Measurements from ENCODE around the gene PRR9. TPM values are rescaled to one million over a fixed set of nuclear protein-coding genes. Genes with fewer than 3 reads are reported as not detected.

PRR9 gene
- total and polyA plus RNA-seq, 2 experiments from 2014 or later = not detected

GRCh38 chr1:153238527-153238926 is 21.1 kb downstream of the PRR9 start:
- Histone ChIP-seq H3K27ac (no peak overlapping the region), H3K36me3 (no peaks in the 10 kb centered on the region), H3K4me3 (no peak overlapping the region), H3K9me3 (ENCODE audit: low read depth) (no peaks in the 10 kb centered on the region), H3K4me1 (ENCODE audit: low read depth) (no peaks in the 10 kb centered on the region), H3K27me3 (no peaks in the 10 kb centered on the region)
- DNase-seq (ENCODE audit: low read depth in 1 of 2, low spot score in 1 of 2) = peak in 1 of 2 donors; percentile 25
- TF ChIP-seq CTCF (IDR thresholded peaks at IDR 0.05; ENCODE audit: low read depth, low read length) = no peak

DNA sequence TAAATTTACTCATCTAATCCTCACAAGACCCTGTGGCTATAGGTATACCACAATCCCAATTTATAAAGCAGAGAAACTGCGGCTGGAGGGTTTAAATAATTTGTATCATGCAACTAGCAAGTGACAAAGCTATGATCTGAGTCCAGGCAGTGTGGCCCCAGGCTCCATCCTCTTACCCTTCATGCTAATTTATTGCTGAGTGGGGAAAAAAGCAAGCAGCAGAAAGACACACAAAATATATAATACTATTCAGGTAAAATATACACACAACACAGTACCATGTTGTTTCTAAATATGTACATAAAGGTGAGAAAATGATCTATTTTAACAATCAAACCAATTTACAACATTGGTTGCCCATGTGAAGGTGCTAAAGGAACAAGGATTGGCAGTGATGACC is 24.8 kb downstream of the PRR9 start:
- H3K27ac ChIP-seq = no peak overlapping the region
- H3K27me3 ChIP-seq = no peaks in the 10 kb centered on the region
- no peak for DNase-seq (ENCODE audit: low read depth in 1 of 2, low spot score in 1 of 2)

GRCh38 chr1:153245466-153245865 is 28.1 kb downstream of the PRR9 start:
- no peaks in the 10 kb centered on the region for H3K36me3 ChIP-seq
- no peaks in the 10 kb centered on the region for H3K27me3 ChIP-seq
- H3K27ac ChIP-seq = no peak overlapping the region
- H3K9me3 ChIP-seq (ENCODE audit: low read depth) = no peaks in the 10 kb centered on the region
- no peak overlapping the region for H3K4me3 ChIP-seq
- TF ChIP-seq CTCF (IDR thresholded peaks at IDR 0.05; ENCODE audit: low read depth, low read length) = no peak
- H3K4me1 ChIP-seq (ENCODE audit: low read depth) = no peaks in the 10 kb centered on the region
- no peak for DNase-seq (ENCODE audit: low read depth in 1 of 2, low spot score in 1 of 2)

More for the DNA sequence above, 24.8 kb downstream of the PRR9 start:
- H3K9me3 ChIP-seq (ENCODE audit: low read depth) = no peaks in the 10 kb centered on the region
- TF ChIP-seq CTCF (IDR thresholded peaks at IDR 0.05; ENCODE audit: low read depth, low read length) = no peak
- H3K36me3 ChIP-seq = no peaks in the 10 kb centered on the region
- no peak overlapping the region for H3K4me3 ChIP-seq
- no peaks in the 10 kb centered on the region for H3K4me1 ChIP-seq (ENCODE audit: low read depth)

DNA sequence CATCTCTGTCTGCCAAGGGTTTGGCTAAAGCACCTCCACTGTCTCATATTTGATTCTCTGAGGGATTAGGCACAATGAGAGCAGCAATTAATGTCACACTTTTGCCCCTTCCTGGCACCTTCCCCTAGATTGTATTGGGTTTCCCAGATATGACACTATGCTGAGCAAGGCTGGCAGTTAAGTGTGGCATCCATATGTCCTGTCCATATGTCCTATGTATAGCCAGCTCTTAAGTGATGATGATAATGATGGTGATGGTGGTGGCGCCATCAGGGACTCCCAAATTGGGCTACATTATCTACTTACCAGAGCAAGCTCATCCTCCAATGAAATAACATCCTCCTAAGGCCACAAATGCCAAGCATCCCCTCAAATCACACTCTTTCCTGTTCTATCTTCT is 28.6 kb downstream of the PRR9 start:
- Histone ChIP-seq H3K27ac (no peak overlapping the region), H3K27me3 (no peaks in the 10 kb centered on the region), H3K36me3 (no peaks in the 10 kb centered on the region), H3K4me3 (no peak overlapping the region), H3K4me1 (ENCODE audit: low read depth) (no peaks in the 10 kb centered on the region), H3K9me3 (ENCODE audit: low read depth) (no peaks in the 10 kb centered on the region)
- DNase-seq (ENCODE audit: low read depth in 1 of 2, low spot score in 1 of 2) = no peak
- no peak for TF ChIP-seq CTCF (IDR thresholded peaks at IDR 0.05; ENCODE audit: low read depth, low read length)

DNA sequence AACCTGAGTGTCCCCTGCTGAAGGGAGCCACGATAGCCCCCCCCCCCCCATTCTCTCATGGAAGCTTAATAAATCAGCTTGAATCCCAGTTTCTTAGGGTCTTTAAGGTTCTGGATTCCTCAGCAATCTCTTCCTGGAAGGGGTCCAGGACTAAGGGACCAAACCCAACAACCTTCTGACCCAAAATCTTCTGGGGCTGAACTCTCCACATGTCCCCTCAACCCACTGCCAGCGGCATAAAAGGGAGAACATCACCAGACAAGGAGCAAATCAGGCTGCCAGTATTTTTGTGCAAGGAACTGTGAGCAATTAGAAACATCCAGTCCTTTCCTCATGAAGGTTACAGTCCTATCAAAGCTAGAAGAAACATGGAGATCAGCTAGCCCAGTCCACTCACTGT is 29.4 kb downstream of the PRR9 start:
- Histone ChIP-seq H3K4me1 (ENCODE audit: low read depth) (no peaks in the 10 kb centered on the region), H3K4me3 (no peak overlapping the region), H3K36me3 (no peaks in the 10 kb centered on the region), H3K27ac (no peak overlapping the region), H3K27me3 (no peaks in the 10 kb centered on the region), H3K9me3 (ENCODE audit: low read depth) (no peaks in the 10 kb centered on the region)
- no peak for TF ChIP-seq CTCF (IDR thresholded peaks at IDR 0.05; ENCODE audit: low read depth, low read length)
- no peak for DNase-seq (ENCODE audit: low read depth in 1 of 2, low spot score in 1 of 2)

Data from cardiac muscle cell (in vitro differentiated cells and primary cell).